BJ (cell line): ENCODE data around the gene RBMS2. TPM values are rescaled to one million over a fixed set of nuclear protein-coding genes. Genes with fewer than 3 reads are reported as not detected.

Experiments
- CTCF ChIA-PET: fragments of 350-600 bp; formaldehyde crosslinking; extraction: SDS; loops from one replicate; lab custom pipeline; 2021; ENCODE audit warnings: antibody characterized with exemption, inconsistent platforms; lab: Yijun Ruan, JAX
- POLR2A ChIA-PET: fragments of 300-600 bp; sonication (Branson Sonifier 250); formaldehyde crosslinking; extraction: SDS; loops from one replicate; lab custom pipeline; 2021; ENCODE audit warnings: antibody characterized with exemption; lab: Charles Lee
- DNase-seq: peaks from one replicate; pipeline ENCODE4 v3.0.0-alpha.2; 2011; ENCODE audit warnings: low read depth
- H3K27me3 ChIP-seq: 2 replicates; pipeline ENCODE4 v1.6.0; 2011; ENCODE audit warnings: low read length; ENCODE audit not compliant: control insufficient read depth, insufficient read depth
- H3K36me3 ChIP-seq: 2 replicates; pipeline ENCODE4 v1.5.1; 2011; ENCODE audit warnings: low read length; ENCODE audit not compliant: control insufficient read depth, insufficient read depth
- H3K4me3 ChIP-seq: 2 replicates; pipeline ENCODE4 v1.5.1; 2011; ENCODE audit warnings: low read depth, mild to moderate bottlenecking, control low read depth, low read length
- polyA plus RNA-seq: library from polyadenylated mRNA; depleted of rRNA; stranded (reverse); fragments of >200 nt; gene quantifications from 2 replicates; pipeline ENCODE4 v1.2.3, GENCODE V29; 2011
- TF ChIP-seq, protein P1 (sequence below): IDR thresholded peaks from 2 replicates; pipeline ENCODE4 v1.5.1; 2011; ENCODE audit warnings: low read depth, mild to moderate bottlenecking, control low read depth, inconsistent platforms, low read length, moderate library complexity; ENCODE audit not compliant: insufficient read depth

Gene RBMS2
- polyA plus RNA-seq, 1 experiment = 67.9 TPM

DNA sequence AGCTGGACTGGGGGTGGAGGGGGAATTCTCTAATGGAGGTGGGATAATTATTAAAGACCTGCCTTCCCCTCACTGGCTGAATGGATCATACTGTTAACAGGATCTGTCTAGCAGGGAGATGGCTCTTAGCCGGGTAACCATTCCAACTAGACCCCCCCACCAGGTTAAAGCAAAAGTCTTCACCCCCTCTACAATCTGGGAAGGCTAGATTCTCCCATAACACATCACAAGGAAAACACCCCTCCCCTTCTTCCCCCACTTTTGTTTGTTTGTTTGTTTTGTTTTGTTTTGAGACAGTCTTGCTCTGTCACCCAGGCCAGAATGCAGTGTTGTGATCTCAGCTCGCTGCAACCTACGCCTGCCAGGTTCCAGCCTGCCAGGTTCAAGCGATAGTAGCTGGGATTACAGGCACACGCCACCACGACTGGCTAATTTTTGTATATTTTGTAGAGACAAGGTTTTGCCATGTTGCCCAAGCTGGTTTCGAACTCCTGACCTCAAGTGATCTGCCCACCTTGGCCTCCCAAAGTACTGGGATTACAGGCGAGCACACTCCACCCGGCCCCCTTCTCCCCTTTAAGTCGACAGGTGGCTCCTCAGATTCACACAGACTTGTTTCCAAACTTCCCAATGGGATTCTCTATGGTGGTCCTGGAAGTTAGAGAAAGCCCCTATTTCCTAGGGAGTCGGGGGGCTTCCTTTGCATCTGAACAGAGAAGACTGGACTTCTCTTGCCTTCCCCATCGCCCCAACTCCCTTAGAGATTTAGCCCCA lies 112.0 kb downstream of the RBMS2 start:
- Histone ChIP-seq H3K36me3 (peaks cover 6% of the 10 kb centered on the region), H3K4me3 (peak overlapping the region; percentile 67), H3K27me3 (no peaks in the 10 kb centered on the region)
- no peak for DNase-seq
- ChIA-PET CTCF (interaction anchor here (1.0 to 5.2 kb wide), 4 partner anchors 32 to 138 kb away, joined by 3 to 41 read pairs (median 16); partner anchors contain the start of gene RBMS2), POLR2A (interaction anchor here (0.6 kb wide), 1 partner anchor 145 kb away, joined by 4 read pairs; the partner anchor contains the start of gene GLS2)
- TF ChIP-seq, protein P1, sequence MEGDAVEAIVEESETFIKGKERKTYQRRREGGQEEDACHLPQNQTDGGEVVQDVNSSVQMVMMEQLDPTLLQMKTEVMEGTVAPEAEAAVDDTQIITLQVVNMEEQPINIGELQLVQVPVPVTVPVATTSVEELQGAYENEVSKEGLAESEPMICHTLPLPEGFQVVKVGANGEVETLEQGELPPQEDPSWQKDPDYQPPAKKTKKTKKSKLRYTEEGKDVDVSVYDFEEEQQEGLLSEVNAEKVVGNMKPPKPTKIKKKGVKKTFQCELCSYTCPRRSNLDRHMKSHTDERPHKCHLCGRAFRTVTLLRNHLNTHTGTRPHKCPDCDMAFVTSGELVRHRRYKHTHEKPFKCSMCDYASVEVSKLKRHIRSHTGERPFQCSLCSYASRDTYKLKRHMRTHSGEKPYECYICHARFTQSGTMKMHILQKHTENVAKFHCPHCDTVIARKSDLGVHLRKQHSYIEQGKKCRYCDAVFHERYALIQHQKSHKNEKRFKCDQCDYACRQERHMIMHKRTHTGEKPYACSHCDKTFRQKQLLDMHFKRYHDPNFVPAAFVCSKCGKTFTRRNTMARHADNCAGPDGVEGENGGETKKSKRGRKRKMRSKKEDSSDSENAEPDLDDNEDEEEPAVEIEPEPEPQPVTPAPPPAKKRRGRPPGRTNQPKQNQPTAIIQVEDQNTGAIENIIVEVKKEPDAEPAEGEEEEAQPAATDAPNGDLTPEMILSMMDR = no peak

DNA sequence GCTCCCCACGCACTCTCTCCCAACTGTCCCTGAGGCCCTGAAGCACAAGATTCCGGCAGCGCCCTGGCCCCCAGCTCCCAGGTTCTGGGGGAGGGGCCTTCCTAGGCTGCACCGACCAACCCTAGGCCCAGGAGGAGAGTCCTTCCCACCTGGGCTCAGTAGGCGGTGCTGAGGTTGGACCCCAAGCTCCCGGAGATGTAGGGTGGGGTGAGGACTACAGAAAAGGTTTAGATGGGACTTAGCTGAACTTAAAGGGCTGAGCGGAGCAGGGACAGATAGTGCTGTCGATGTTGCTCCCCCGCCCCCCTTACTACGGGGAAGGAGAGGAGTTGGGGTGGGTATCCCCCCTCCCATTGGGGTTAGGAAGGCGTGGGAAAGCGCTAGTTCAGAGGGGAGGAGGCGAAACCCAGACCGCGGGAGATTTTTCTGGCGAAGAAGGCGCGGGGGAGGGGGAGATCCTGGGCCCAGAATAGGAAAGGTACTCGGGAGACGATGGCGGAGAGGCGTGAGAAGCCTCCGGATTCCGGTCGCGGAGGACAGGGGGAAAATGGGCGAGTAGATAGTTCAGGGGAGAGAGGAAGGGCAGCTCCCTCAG lies 112.7 kb downstream of the RBMS2 start:
- no peak for DNase-seq
- peak overlapping the region; percentile 67 for H3K4me3 ChIP-seq
- TF ChIP-seq, protein P1 = no peak
- peaks cover 10% of the 10 kb centered on the region for H3K36me3 ChIP-seq
- ChIA-PET CTCF (interaction anchor here (1.0 to 5.2 kb wide), 8 partner anchors 12 to 139 kb away, joined by 3 to 41 read pairs (median 4); partner anchors contain the start of gene RBMS2), POLR2A (interaction anchor here (0.6 kb wide), 1 partner anchor 146 kb away, joined by 4 read pairs; the partner anchor contains the start of gene GLS2)
- H3K27me3 ChIP-seq = no peaks in the 10 kb centered on the region

DNA sequence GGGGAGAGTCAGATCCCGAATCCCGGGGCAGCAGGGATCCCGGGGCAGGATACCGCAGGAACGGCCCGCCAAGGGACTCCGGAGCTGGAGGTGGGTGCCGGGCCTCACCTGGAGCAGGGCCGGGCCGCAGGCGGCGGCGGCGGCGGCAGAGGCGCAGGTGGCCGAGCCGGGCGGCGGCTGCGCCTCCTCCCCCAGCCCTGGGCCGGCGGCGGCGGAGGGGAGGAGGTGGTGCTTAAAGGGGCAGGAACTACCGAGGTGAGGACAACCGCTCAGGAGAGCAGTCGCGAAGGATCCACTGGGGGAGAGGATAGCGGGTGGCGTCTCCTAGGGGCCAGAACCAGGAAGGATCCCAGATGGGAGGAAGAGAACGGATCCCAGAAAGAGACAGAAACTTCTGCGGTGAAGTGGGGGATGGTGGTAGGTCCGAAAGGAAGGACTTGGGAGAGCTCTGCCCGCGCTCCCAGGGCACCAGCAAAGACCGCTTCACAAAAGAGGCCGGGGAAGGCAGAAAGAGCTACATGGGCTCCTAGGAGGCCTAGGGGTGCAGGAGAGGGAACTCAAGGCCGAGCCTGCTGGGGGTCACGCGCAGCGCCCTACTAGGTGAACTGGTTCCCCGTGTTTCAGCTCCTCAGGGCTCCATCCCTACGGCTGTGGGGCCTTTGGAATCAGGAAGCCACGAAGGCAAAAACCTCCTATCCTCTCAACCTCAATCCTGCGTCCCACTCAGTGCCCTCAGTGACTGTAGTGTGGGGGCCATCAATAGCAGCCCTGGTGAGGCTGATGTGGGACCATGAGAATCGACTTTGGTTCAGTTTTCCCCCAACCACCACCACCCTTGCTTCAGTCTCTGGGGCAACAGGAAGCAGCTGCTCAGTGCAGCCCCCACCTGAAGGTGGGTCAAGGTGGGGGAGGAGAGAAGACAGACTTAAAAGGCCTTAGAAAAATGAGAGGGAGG lies 113.5 kb downstream of the RBMS2 start:
- Histone ChIP-seq H3K36me3 (peaks cover 14% of the 10 kb centered on the region), H3K4me3 (peak overlapping the region; percentile 67), H3K27me3 (no peaks in the 10 kb centered on the region)
- DNase-seq = peak; percentile 46
- ChIA-PET CTCF (interaction anchor here (1.0 to 5.2 kb wide), 18 partner anchors 11 to 144 kb away, joined by 3 to 41 read pairs (median 6); partner anchors contain the start of genes ATP5F1B and RBMS2), POLR2A (interaction anchor here (0.6 kb wide), 2 partner anchors 116 to 127 kb away, joined by 10 to 13 read pairs; no protein-coding TSS in a partner anchor)
- TF ChIP-seq, protein P1 = peak; percentile 77

DNA sequence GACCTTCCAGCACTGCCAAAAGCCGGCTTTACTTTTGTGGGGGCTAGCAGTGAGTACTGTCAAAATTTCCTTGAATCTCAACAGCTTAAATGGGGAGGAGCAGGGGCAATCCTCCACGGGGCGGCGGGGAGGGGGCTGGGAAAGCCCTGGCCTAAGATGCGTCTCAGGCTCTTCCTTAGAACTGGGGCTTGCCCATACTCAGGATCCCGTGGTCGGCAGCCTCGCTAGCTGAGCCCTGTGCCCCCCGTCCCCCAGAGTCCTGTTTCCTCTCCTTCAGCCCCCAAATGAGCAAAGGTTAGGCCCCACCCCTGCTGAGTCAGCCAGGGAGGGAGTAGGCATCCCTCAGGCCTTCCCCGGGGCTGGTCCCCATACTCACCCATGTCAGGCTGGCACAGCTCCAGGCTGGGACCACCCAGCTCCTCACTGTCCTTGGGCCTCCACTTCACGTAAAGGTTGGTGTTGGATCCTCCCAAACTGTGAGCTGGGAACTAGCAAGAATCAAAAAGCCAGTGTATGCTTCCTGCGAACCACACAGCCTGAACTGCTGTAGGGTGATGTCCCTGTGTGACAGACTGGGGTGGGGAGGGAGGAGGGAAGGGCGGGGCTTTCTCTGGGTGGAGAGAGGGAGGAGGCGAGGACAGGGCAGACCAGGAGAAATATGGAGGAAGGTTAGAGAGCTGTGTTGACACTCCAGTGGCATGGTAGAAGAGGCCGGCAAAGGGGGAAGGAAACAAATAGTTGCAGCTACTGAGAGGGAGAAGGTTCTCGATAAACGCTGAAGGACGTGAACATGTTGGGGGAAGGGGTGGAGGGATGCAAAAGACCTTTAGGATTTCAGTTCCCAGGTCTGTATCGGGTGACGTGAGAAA lies 114.4 kb downstream of the RBMS2 start:
- TF ChIP-seq, protein P1 = no peak
- peak; percentile 53 for DNase-seq
- CTCF ChIA-PET = interaction anchor here (0.6 to 5.2 kb wide), 35 partner anchors 8 to 645 kb away, joined by 3 to 41 read pairs (median 5); partner anchors contain the start of genes ATP5F1B and PTGES3
- POLR2A ChIA-PET = interaction anchor here (0.6 to 1.1 kb wide), 3 partner anchors 9 to 128 kb away, joined by 5 to 10 read pairs (median 8); partner anchors contain the start of gene RBMS2
- Histone ChIP-seq H3K4me3 (peak overlapping the region; percentile 67), H3K27me3 (no peaks in the 10 kb centered on the region), H3K36me3 (peaks cover 14% of the 10 kb centered on the region)
